ENCODE results near the gene ZRANB3.

ZRANB3 gene

DNA sequence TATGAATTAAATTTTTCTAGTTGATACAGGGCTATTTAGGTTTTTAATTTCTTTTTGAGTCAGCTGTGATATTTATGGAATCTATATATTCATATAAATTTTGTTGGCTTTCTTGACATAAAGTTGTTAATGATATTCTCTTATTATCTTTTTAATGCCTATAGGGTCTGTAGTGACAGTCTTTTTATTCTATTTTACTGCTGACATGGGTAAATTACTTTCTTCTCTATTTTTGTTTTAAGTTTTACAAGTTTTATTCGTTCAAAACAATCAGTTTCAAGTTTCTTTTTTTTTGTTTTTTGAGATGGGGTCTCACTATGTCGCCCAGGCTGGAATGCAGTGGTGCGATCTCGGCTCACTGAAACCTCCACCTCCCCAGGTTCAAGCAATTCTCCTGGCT is 226.3 kb downstream of the ZRANB3 start (continued):
- TF ChIP-seq ZNF274 (IDR thresholded peaks at IDR 0.05; ENCODE audit: low read length) (no peak), ZNF274 (tag by site-specific recombination; IDR thresholded peaks at IDR 0.05; ENCODE audit: borderline replicate concordance) (no peak), ZFP3 (tag by site-specific recombination; IDR thresholded peaks at IDR 0.05; ENCODE audit: low read depth) (no peak), PRDM1 (tag by site-specific recombination; IDR thresholded peaks at IDR 0.05) (no peak), ZNF548 (tag by site-specific recombination; IDR thresholded peaks at IDR 0.05) (no peak)

DNA sequence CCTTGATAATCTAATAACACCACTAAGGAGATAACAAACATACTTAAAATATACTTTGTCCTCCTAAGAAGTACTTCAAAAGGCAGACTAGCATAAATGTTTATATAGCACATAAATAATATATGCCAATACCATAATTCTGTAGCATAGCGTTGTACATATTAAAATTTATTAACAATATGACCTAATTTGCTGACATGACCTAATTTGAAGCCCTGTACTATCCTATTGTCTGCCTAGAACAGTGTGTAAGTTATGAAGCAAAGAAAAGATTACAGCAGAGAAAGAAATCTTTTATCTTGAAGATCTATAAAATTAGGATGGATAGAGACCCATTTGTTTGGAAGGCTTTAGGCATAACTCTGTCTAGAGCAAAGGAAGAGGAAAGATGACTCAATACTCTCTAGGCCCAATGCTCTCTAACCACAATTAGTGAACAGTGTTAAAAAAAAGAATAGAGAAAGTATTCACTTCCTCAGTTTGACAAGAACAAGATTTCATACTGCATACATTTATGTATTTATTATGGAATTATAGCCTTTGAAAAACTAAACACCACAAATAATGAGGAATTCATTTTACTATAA is 231.3 kb downstream of the ZRANB3 start:
- no peaks in the 10 kb centered on the region for H3K9me3 ChIP-seq (ENCODE audit: control insufficient read depth, insufficient read depth, low read depth, low read length)
- H3K36me3 ChIP-seq (ENCODE audit: control insufficient read depth in 2 of 2, insufficient read depth in 1 of 2, low read length in 2 of 2) = peaks cover 0 to 7% of the 10 kb centered on the region in 2 experiments; a peak in 1 of 3 replicates
- H3K27ac ChIP-seq (ENCODE audit: extremely low read depth, low read depth, low read length) = no peak overlapping the region
- H3K4me3 ChIP-seq (ENCODE audit: low read depth, low read length) = no peak overlapping the region
- CTCF ChIA-PET = interaction anchor here (1.0 kb wide), 1 partner anchor 296 kb away, joined by 4 read pairs; no protein-coding TSS in a partner anchor
- POLR2A ChIA-PET = no interaction called here
- TF ChIP-seq ZNF610 (tag by site-specific recombination; IDR thresholded peaks at IDR 0.05; ENCODE audit: borderline replicate concordance) = no peak
- TF ChIP-seq ZNF416 (tag by site-specific recombination; IDR thresholded peaks at IDR 0.05) = no peak
- no peak for TF ChIP-seq ZNF707 (tag by site-specific recombination; IDR thresholded peaks at IDR 0.05)
- TF ChIP-seq KLF10 (tag by site-specific recombination; IDR thresholded peaks at IDR 0.05) = no peak
- TF ChIP-seq ZIC2 (tag by site-specific recombination; IDR thresholded peaks at IDR 0.05) = no peak
- no peak for TF ChIP-seq ZNF571 (tag by site-specific recombination; IDR thresholded peaks at IDR 0.05)
- no peak for TF ChIP-seq SCRT2 (tag by site-specific recombination; IDR thresholded peaks at IDR 0.05)
- TF ChIP-seq, protein P1, sequence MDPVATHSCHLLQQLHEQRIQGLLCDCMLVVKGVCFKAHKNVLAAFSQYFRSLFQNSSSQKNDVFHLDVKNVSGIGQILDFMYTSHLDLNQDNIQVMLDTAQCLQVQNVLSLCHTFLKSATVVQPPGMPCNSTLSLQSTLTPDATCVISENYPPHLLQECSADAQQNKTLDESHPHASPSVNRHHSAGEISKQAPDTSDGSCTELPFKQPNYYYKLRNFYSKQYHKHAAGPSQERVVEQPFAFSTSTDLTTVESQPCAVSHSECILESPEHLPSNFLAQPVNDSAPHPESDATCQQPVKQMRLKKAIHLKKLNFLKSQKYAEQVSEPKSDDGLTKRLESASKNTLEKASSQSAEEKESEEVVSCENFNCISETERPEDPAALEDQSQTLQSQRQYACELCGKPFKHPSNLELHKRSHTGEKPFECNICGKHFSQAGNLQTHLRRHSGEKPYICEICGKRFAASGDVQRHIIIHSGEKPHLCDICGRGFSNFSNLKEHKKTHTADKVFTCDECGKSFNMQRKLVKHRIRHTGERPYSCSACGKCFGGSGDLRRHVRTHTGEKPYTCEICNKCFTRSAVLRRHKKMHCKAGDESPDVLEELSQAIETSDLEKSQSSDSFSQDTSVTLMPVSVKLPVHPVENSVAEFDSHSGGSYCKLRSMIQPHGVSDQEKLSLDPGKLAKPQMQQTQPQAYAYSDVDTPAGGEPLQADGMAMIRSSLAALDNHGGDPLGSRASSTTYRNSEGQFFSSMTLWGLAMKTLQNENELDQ (tag by site-specific recombination; IDR thresholded peaks at IDR 0.05; ENCODE audit: low read depth) = no peak
- no peak for TF ChIP-seq ZNF521 (tag by site-specific recombination; IDR thresholded peaks at IDR 0.05)
- no peak for TF ChIP-seq HOXD13 (CRISPR knock-in tag; IDR thresholded peaks at IDR 0.05; ENCODE audit: borderline replicate concordance)
- TF ChIP-seq MYNN (tag by site-specific recombination; IDR thresholded peaks at IDR 0.05; ENCODE audit: borderline replicate concordance) = no peak
- TF ChIP-seq, protein P2, sequence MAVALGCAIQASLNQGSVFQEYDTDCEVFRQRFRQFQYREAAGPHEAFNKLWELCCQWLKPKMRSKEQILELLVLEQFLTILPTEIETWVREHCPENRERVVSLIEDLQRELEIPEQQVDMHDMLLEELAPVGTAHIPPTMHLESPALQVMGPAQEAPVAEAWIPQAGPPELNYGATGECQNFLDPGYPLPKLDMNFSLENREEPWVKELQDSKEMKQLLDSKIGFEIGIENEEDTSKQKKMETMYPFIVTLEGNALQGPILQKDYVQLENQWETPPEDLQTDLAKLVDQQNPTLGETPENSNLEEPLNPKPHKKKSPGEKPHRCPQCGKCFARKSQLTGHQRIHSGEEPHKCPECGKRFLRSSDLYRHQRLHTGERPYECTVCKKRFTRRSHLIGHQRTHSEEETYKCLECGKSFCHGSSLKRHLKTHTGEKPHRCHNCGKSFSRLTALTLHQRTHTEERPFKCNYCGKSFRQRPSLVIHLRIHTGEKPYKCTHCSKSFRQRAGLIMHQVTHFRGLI (tag by site-specific recombination; IDR thresholded peaks at IDR 0.05) = no peak
- TF ChIP-seq, protein P3, sequence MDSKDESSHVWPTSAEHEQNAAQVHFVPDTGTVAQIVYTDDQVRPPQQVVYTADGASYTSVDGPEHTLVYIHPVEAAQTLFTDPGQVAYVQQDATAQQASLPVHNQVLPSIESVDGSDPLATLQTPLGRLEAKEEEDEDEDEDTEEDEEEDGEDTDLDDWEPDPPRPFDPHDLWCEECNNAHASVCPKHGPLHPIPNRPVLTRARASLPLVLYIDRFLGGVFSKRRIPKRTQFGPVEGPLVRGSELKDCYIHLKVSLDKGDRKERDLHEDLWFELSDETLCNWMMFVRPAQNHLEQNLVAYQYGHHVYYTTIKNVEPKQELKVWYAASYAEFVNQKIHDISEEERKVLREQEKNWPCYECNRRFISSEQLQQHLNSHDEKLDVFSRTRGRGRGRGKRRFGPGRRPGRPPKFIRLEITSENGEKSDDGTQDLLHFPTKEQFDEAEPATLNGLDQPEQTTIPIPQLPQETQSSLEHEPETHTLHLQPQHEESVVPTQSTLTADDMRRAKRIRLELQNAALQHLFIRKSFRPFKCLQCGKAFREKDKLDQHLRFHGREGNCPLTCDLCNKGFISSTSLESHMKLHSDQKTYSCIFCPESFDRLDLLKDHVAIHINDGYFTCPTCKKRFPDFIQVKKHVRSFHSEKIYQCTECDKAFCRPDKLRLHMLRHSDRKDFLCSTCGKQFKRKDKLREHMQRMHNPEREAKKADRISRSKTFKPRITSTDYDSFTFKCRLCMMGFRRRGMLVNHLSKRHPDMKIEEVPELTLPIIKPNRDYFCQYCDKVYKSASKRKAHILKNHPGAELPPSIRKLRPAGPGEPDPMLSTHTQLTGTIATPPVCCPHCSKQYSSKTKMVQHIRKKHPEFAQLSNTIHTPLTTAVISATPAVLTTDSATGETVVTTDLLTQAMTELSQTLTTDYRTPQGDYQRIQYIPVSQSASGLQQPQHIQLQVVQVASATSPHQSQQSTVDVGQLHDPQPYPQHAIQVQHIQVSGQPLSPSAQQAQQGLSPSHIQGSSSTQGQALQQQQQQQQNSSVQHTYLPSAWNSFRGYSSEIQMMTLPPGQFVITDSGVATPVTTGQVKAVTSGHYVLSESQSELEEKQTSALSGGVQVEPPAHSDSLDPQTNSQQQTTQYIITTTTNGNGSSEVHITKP (tag by site-specific recombination; IDR thresholded peaks at IDR 0.05) = no peak
- TF ChIP-seq ZNF837 (tag by site-specific recombination; IDR thresholded peaks at IDR 0.05) = no peak
- TF ChIP-seq, protein P4, sequence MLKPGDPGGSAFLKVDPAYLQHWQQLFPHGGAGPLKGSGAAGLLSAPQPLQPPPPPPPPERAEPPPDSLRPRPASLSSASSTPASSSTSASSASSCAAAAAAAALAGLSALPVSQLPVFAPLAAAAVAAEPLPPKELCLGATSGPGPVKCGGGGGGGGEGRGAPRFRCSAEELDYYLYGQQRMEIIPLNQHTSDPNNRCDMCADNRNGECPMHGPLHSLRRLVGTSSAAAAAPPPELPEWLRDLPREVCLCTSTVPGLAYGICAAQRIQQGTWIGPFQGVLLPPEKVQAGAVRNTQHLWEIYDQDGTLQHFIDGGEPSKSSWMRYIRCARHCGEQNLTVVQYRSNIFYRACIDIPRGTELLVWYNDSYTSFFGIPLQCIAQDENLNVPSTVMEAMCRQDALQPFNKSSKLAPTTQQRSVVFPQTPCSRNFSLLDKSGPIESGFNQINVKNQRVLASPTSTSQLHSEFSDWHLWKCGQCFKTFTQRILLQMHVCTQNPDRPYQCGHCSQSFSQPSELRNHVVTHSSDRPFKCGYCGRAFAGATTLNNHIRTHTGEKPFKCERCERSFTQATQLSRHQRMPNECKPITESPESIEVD (tag by site-specific recombination; IDR thresholded peaks at IDR 0.05) = no peak
- no peak for TF ChIP-seq ZNF138 (tag by site-specific recombination; IDR thresholded peaks at IDR 0.05; ENCODE audit: borderline replicate concordance)
- no peak for TF ChIP-seq SP7 (tag by site-specific recombination; IDR thresholded peaks at IDR 0.05)
- TF ChIP-seq ZNF23 (tag by site-specific recombination; IDR thresholded peaks at IDR 0.05; ENCODE audit: borderline replicate concordance) = no peak
- no peak for TF ChIP-seq ZNF660 (tag by site-specific recombination; IDR thresholded peaks at IDR 0.05)
- no peaks in the 10 kb centered on the region for H3K4me1 ChIP-seq (ENCODE audit: control insufficient read depth, insufficient read depth, low read length)
